OCI-M1 (cell line): ENCODE data around the gene PARD6A.
A peak's percentile ranks its signal among the peaks of the same experiment; 100 is the strongest.

Experiments
- DNase-seq: peaks from one replicate; lab custom pipeline; 2025; lab: John Stamatoyannopoulos, UW

PARD6A gene

GRCh38 chr16:67653789-67654402 lies 6.9 kb upstream of the PARD6A start:
- no peak for DNase-seq

- DNase-seq = no peak
These were observed 6.3 kb upstream of the PARD6A start for GRCh38 chr16:67654403-67654911.

- DNase-seq = no peak
These were observed 5.4 kb upstream of the PARD6A start for GRCh38 chr16:67655363-67655762.

- no peak for DNase-seq
These were observed 4.3 kb upstream of the PARD6A start for GRCh38 chr16:67656344-67657016.

GRCh38 chr16:67657017-67657608 lies 3.6 kb upstream of the PARD6A start:
- no peak for DNase-seq

- no peak for DNase-seq
These were observed 2.8 kb upstream of the PARD6A start for GRCh38 chr16:67657751-67658518.

- no peak for DNase-seq
These were observed 1.7 kb upstream of the PARD6A start for GRCh38 chr16:67658849-67659674.

GRCh38 chr16:67659675-67660563 lies 841 bp upstream of the PARD6A start, which contains the start of gene ACD:
ACD (minus strand) TSS chr16:67660260; CDS start chr16:67660220, 40 bp downstream.
- DNase-seq = peak; percentile 97

- DNase-seq = no peak
These were observed 471 bp downstream of the PARD6A start for GRCh38 chr16:67661101-67661761.

- DNase-seq = no peak
These were observed 1.3 kb downstream of the PARD6A start for GRCh38 chr16:67661886-67662652.

- DNase-seq = no peak
These were observed 1.9 kb downstream of the PARD6A start for GRCh38 chr16:67662653-67663010.

- peak; percentile 18 for DNase-seq
These were observed 2.6 kb downstream of the PARD6A start for GRCh38 chr16:67663151-67663876.

GRCh38 chr16:67663877-67664222 lies 3.1 kb downstream of the PARD6A start:
- DNase-seq = no peak

- no peak for DNase-seq
These were observed 3.5 kb downstream of the PARD6A start for GRCh38 chr16:67664258-67664657.

GRCh38 chr16:67664871-67665270 lies 4.1 kb downstream of the PARD6A start:
- no peak for DNase-seq

- DNase-seq = no peak
These were observed 4.8 kb downstream of the PARD6A start for GRCh38 chr16:67665598-67665997.

GRCh38 chr16:67666032-67666551 lies 5.3 kb downstream of the PARD6A start:
- DNase-seq = peak; percentile 55
